ENCODE measurements around the gene NISCH.

DNA sequence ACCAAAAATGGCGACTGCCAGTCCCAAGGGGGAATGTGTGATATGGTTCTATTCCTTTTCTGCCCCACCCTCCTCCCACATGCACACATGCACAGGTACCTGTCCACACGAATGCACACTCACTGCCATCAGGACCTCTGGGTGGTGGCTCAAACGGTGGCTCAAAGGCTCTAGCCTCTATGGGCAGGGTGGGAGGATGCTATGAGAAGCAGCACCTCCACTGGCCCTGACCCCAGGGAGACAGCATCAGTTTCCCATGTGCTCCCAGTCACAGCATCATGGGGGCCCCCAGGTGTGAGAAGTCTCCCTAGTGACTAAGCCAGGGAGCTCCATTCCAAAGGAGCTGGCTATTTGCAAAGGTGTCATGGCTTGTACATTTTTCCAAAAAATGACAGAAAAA, 26.4 kb upstream of the NISCH start:
- TF ChIP-seq CTCF (IDR thresholded peaks at IDR 0.05; ENCODE audit: insufficient read depth, low read length, poor library complexity, severe bottlenecking) (no peak), EZH2phosphoT487 (conservative IDR thresholded peaks at IDR 0.05; ENCODE audit: low read length) (no peak)

All from SU-DHL-6 (cell line).